Retina (tissue), 1 donor: ENCODE measurements around the gene OXNAD1.

Experiments
- DNase-seq: peaks from one replicate; pipeline ENCODE4 v3.0.0-alpha.2; 2016

The OXNAD1 gene

GRCh38 chr3:16284633-16285032 is 19.6 kb downstream of the OXNAD1 start:
- no peak for DNase-seq

GRCh38 chr3:16286161-16286560 is 21.1 kb downstream of the OXNAD1 start:
- no peak for DNase-seq

GRCh38 chr3:16286751-16287543 is 21.9 kb downstream of the OXNAD1 start:
- DNase-seq: no peak

GRCh38 chr3:16288664-16289063 is 23.7 kb downstream of the OXNAD1 start:
- DNase-seq: no peak

GRCh38 chr3:16289144-16289889 is 24.3 kb downstream of the OXNAD1 start:
- DNase-seq: no peak

GRCh38 chr3:16290007-16290826 is 25.2 kb downstream of the OXNAD1 start:
- DNase-seq: peak; percentile 40

GRCh38 chr3:16290827-16291196 is 25.8 kb downstream of the OXNAD1 start:
- no peak for DNase-seq

GRCh38 chr3:16294844-16295243 is 29.8 kb downstream of the OXNAD1 start:
- no peak for DNase-seq

GRCh38 chr3:16295298-16295890 is 30.4 kb downstream of the OXNAD1 start:
- DNase-seq: no peak

- peak; percentile 34 for DNase-seq
These were observed 33.2 kb downstream of the OXNAD1 start for GRCh38 chr3:16297997-16298885.

- DNase-seq: no peak
These were observed 33.9 kb downstream of the OXNAD1 start for GRCh38 chr3:16298891-16299290.

- no peak for DNase-seq
These were observed 34.7 kb downstream of the OXNAD1 start for GRCh38 chr3:16299746-16300145.

GRCh38 chr3:16300307-16300706 is 35.3 kb downstream of the OXNAD1 start:
- DNase-seq: no peak

GRCh38 chr3:16300881-16301359 is 35.9 kb downstream of the OXNAD1 start:
- no peak for DNase-seq

GRCh38 chr3:16301507-16301906 is 36.5 kb downstream of the OXNAD1 start:
- no peak for DNase-seq

- DNase-seq: no peak
These were observed 37.1 kb downstream of the OXNAD1 start for GRCh38 chr3:16302082-16302631.

GRCh38 chr3:16303037-16303575 is 38.1 kb downstream of the OXNAD1 start:
- no peak for DNase-seq

- DNase-seq: no peak
These were observed 39.3 kb downstream of the OXNAD1 start for GRCh38 chr3:16304061-16305010.

GRCh38 chr3:16305111-16305541 is 40.1 kb downstream of the OXNAD1 start:
- DNase-seq: no peak
